Measurements from ENCODE around the gene HTRA3. TPM values are rescaled to one million over a fixed set of nuclear protein-coding genes. Genes with fewer than 3 reads are reported as not detected.

The HTRA3 gene
- total RNA-seq, 1 experiment from 2014 or later = not detected

- no peaks in the 10 kb centered on the region for H3K27me3 Mint-ChIP-seq (ENCODE audit: unreplicated experiment)
- intact Hi-C loops (cut with micrococcal nuclease; ENCODE audit: unreplicated experiment) = no loop called here
- CTCF ChIA-PET = no interaction called here
These were observed 28.3 kb upstream of the HTRA3 start for GRCh38 chr4:8241211-8241779.

GRCh38 chr4:8241895-8242696 is 27.5 kb upstream of the HTRA3 start:
- no peaks in the 10 kb centered on the region for H3K4me1 Mint-ChIP-seq (ENCODE audit: low read depth, unreplicated experiment)
- no peak overlapping the region for H3K4me3 Mint-ChIP-seq (ENCODE audit: low read depth, unreplicated experiment)
- intact Hi-C loops (cut with micrococcal nuclease; ENCODE audit: unreplicated experiment) = loop anchor here (1.0 kb wide), 1 partner anchor 161 kb away; no protein-coding TSS in a partner anchor
- BruUV-seq (replicated peaks) = no TSS peak
- no peak overlapping the region for H3K27ac Mint-ChIP-seq (ENCODE audit: unreplicated experiment)
- no peaks in the 10 kb centered on the region for H3K9me3 Mint-ChIP-seq (ENCODE audit: low read depth, unreplicated experiment)
- DNase-seq = peak; percentile 85
- TF ChIP-seq, protein P1, sequence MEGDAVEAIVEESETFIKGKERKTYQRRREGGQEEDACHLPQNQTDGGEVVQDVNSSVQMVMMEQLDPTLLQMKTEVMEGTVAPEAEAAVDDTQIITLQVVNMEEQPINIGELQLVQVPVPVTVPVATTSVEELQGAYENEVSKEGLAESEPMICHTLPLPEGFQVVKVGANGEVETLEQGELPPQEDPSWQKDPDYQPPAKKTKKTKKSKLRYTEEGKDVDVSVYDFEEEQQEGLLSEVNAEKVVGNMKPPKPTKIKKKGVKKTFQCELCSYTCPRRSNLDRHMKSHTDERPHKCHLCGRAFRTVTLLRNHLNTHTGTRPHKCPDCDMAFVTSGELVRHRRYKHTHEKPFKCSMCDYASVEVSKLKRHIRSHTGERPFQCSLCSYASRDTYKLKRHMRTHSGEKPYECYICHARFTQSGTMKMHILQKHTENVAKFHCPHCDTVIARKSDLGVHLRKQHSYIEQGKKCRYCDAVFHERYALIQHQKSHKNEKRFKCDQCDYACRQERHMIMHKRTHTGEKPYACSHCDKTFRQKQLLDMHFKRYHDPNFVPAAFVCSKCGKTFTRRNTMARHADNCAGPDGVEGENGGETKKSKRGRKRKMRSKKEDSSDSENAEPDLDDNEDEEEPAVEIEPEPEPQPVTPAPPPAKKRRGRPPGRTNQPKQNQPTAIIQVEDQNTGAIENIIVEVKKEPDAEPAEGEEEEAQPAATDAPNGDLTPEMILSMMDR (IDR thresholded peaks at IDR 0.05; ENCODE audit: unreplicated experiment) = peak; percentile 84
- no peaks in the 10 kb centered on the region for H3K27me3 Mint-ChIP-seq (ENCODE audit: unreplicated experiment)
- CTCF ChIA-PET = interaction anchor here (0.8 to 2.1 kb wide), 7 partner anchors 25 to 344 kb away, joined by 3 to 11 read pairs (median 4); partner anchors contain the start of gene SH3TC1
- peaks cover 5% of the 10 kb centered on the region for H3K36me3 Mint-ChIP-seq (ENCODE audit: insufficient read depth, unreplicated experiment)

More at GRCh38 chr4:8241211-8241779, 28.3 kb upstream of the HTRA3 start:
- TF ChIP-seq, protein P1 (IDR thresholded peaks at IDR 0.05; ENCODE audit: unreplicated experiment) = no peak
- DNase-seq = no peak
- H3K4me3 Mint-ChIP-seq (ENCODE audit: low read depth, unreplicated experiment) = no peak overlapping the region
- no peak overlapping the region for H3K27ac Mint-ChIP-seq (ENCODE audit: unreplicated experiment)
- H3K9me3 Mint-ChIP-seq (ENCODE audit: low read depth, unreplicated experiment) = no peaks in the 10 kb centered on the region
- H3K36me3 Mint-ChIP-seq (ENCODE audit: insufficient read depth, unreplicated experiment) = peaks cover 5% of the 10 kb centered on the region
- BruUV-seq (replicated peaks) = no TSS peak
- H3K4me1 Mint-ChIP-seq (ENCODE audit: low read depth, unreplicated experiment) = no peaks in the 10 kb centered on the region

GRCh38 chr4:8242782-8243560 is 26.6 kb upstream of the HTRA3 start:
- H3K4me1 Mint-ChIP-seq (ENCODE audit: low read depth, unreplicated experiment) = no peaks in the 10 kb centered on the region
- no peak for DNase-seq
- TF ChIP-seq, protein P1 (IDR thresholded peaks at IDR 0.05; ENCODE audit: unreplicated experiment) = no peak
- H3K9me3 Mint-ChIP-seq (ENCODE audit: low read depth, unreplicated experiment) = no peaks in the 10 kb centered on the region
- no peak overlapping the region for H3K4me3 Mint-ChIP-seq (ENCODE audit: low read depth, unreplicated experiment)
- H3K36me3 Mint-ChIP-seq (ENCODE audit: insufficient read depth, unreplicated experiment) = peaks cover 5% of the 10 kb centered on the region
- BruUV-seq (replicated peaks) = no TSS peak
- CTCF ChIA-PET = interaction anchor here (0.8 to 2.1 kb wide), 7 partner anchors 24 to 343 kb away, joined by 3 to 11 read pairs (median 4); partner anchors contain the start of gene SH3TC1
- H3K27me3 Mint-ChIP-seq (ENCODE audit: unreplicated experiment) = peaks cover 6% of the 10 kb centered on the region
- intact Hi-C loops (cut with micrococcal nuclease; ENCODE audit: unreplicated experiment) = loop anchor here (1.0 kb wide), 1 partner anchor 160 kb away; no protein-coding TSS in a partner anchor
- H3K27ac Mint-ChIP-seq (ENCODE audit: unreplicated experiment) = no peak overlapping the region

- BruUV-seq (replicated peaks) = no TSS peak
- no peak overlapping the region for H3K27ac Mint-ChIP-seq (ENCODE audit: unreplicated experiment)
- H3K4me1 Mint-ChIP-seq (ENCODE audit: low read depth, unreplicated experiment) = no peaks in the 10 kb centered on the region
- H3K9me3 Mint-ChIP-seq (ENCODE audit: low read depth, unreplicated experiment) = no peaks in the 10 kb centered on the region
- H3K4me3 Mint-ChIP-seq (ENCODE audit: low read depth, unreplicated experiment) = no peak overlapping the region
- intact Hi-C loops (cut with micrococcal nuclease; ENCODE audit: unreplicated experiment) = no loop called here
- peaks cover 18% of the 10 kb centered on the region for H3K27me3 Mint-ChIP-seq (ENCODE audit: unreplicated experiment)
- H3K36me3 Mint-ChIP-seq (ENCODE audit: insufficient read depth, unreplicated experiment) = peaks cover 5% of the 10 kb centered on the region
- CTCF ChIA-PET = no interaction called here
- TF ChIP-seq, protein P1 (IDR thresholded peaks at IDR 0.05; ENCODE audit: unreplicated experiment) = no peak
- no peak for DNase-seq
These were observed 25.4 kb upstream of the HTRA3 start for GRCh38 chr4:8244001-8244757.

Measured in Calu3 (cell line).